K562 (cell line): Measurements from ENCODE around the gene IRS1. TPM values are rescaled to one million over a fixed set of nuclear protein-coding genes. Genes with fewer than 3 reads are reported as not detected.

Experiments
- ATAC-seq: fragments of 200-7000 bp; cut with Tn5 transposase; 3 replicates; pipeline ENCODE4 v1.9.1; 2020; ENCODE audit warnings: moderate library complexity
- BruUV-seq: library from RNA; stranded (reverse); fragments of 400-500 nt; replicated peaks from 2 replicates; lab custom pipeline; 2021; lab: Mats Ljungman, UMichigan
- CTCF ChIA-PET: fragments of 300-600 bp; formaldehyde crosslinking; extraction: SDS; loops from one replicate; lab custom pipeline; 2021; ENCODE audit warnings: low intra/inter-chr PET ratio; lab: Yijun Ruan, JAX
- POLR2A ChIA-PET: fragments of 300-600, 350-650 bp; sonication (Branson Sonifier 250); formaldehyde crosslinking; extraction: SDS; loops from one replicate; lab custom pipeline; 2021; ENCODE audit warnings: antibody characterized with exemption, inconsistent platforms; lab: Yijun Ruan, JAX
- DNase-seq, 4 experiments: peaks; one replicate each; pipeline versions ENCODE4 v3.0.0 to v3.0.0-alpha.2; 2011 to 2018; ENCODE audit warnings: low spot score in 3 of 4, mixed read lengths in 3 of 4; ENCODE audit errors: extremely low read depth in 1 of 4
- FAIRE-seq: peaks from 2 replicates; lab custom pipeline; 2011; peaks lifted over from hg19 to GRCh38; lab: Jason Lieb, UNC
- H2AFZ ChIP-seq: 2 replicates; pipeline ENCODE4 v1.6.0; 2011; ENCODE audit warnings: low read depth, low read length, control low read depth, inconsistent platforms
- H3K27ac ChIP-seq: fragments of 200-600 bp; 3 replicates; pipeline ENCODE4 v1.8.0; 2011; ENCODE audit warnings: low read depth, mild to moderate bottlenecking, control low read depth, inconsistent platforms, low read length, moderate library complexity, mixed read lengths; ENCODE audit errors: extremely low read depth
- H3K27me3 ChIP-seq, 2 experiments: fragments of 300-600 bp in 1 of 2; 2 replicates in 1 of 2; 3 replicates in 1 of 2; pipeline versions ENCODE4 v1.6.0 to v1.8.0; 2011; ENCODE audit warnings: inconsistent platforms in 2 of 2, low read length in 2 of 2, mild to moderate bottlenecking in 1 of 2, mixed read lengths in 1 of 2, moderate library complexity in 1 of 2; ENCODE audit not compliant: control insufficient read depth in 2 of 2, insufficient read depth in 2 of 2
- H3K36me3 ChIP-seq: fragments of 300-600 bp; 3 replicates; pipeline ENCODE4 v1.8.0; 2011; ENCODE audit warnings: mild to moderate bottlenecking, low read length, inconsistent platforms; ENCODE audit not compliant: control insufficient read depth, insufficient read depth
- H3K4me1 ChIP-seq, 2 experiments: fragments of 200-600 bp in 1 of 2; replicated peaks in 1 of 2; 2 replicates in 1 of 2; 3 replicates in 1 of 2; pipeline versions ENCODE4 v1.5.1 to v1.8.0; 2011; ENCODE audit warnings: inconsistent platforms in 2 of 2, low read length in 2 of 2, mild to moderate bottlenecking in 1 of 2, mixed read lengths in 1 of 2, moderate library complexity in 1 of 2; ENCODE audit not compliant: control insufficient read depth in 2 of 2, insufficient read depth in 2 of 2
- H3K4me2 ChIP-seq: 2 replicates; pipeline ENCODE4 v1.6.1; 2011; ENCODE audit warnings: low read length, control low read depth, inconsistent platforms, mixed read lengths; ENCODE audit not compliant: insufficient read depth
- H3K4me3 ChIP-seq: fragments of 200-600 bp; sonication (generic), shearing (Covaris generic); 2 replicates; pipeline ENCODE4 v1.5.1; 2016; ENCODE audit warnings: control low read depth, inconsistent platforms
- H3K79me2 ChIP-seq: fragments of 200-600 bp; 3 replicates; pipeline ENCODE4 v1.8.0; 2011; ENCODE audit warnings: low read length, inconsistent platforms; ENCODE audit not compliant: control insufficient read depth, insufficient read depth
- H3K9ac ChIP-seq, 2 experiments: 2 replicates each; pipeline versions ENCODE4 v1.6.0 to v1.6.1; 2011; ENCODE audit warnings: low read depth in 2 of 2, low read length in 2 of 2, control low read depth in 1 of 2, inconsistent platforms in 1 of 2, mild to moderate bottlenecking in 1 of 2, mixed read lengths in 1 of 2; ENCODE audit not compliant: insufficient read depth in 1 of 2
- H3K9me1 ChIP-seq: one replicate; pipeline ENCODE4 v1.6.0; 2011; ENCODE audit warnings: inconsistent platforms, mild to moderate bottlenecking, low read length, moderate library complexity; ENCODE audit not compliant: control insufficient read depth, insufficient read depth
- H3K9me3 ChIP-seq: replicated peaks from 2 replicates; pipeline ENCODE4 v1.5.1; 2011; ENCODE audit warnings: low read depth, low read length, inconsistent platforms; ENCODE audit not compliant: control insufficient read depth, insufficient read depth
- H4K20me1 ChIP-seq: replicated peaks from 2 replicates; pipeline ENCODE4 v1.6.1; 2011; ENCODE audit warnings: low read length, inconsistent platforms, mixed read lengths; ENCODE audit not compliant: control insufficient read depth, insufficient read depth
- RFX1 ChIP-seq: fragments of 450-650 bp; IDR thresholded peaks from 2 replicates; pipeline ENCODE4 v1.6.1; 2016; ENCODE audit warnings: mild to moderate bottlenecking, moderate library complexity
- RFX7 ChIP-seq: fragments of 250-450 bp; sonication (Bioruptor Pico); IDR thresholded peaks from 2 replicates; pipeline ENCODE4 v1.5.1; 2021; ENCODE audit warnings: mild to moderate bottlenecking
- TSHZ1 ChIP-seq: fragments of 250-450 bp; sonication (Bioruptor Pico); IDR thresholded peaks from 2 replicates; pipeline ENCODE4 v1.4.0; 2020; ENCODE audit warnings: mild to moderate bottlenecking, moderate library complexity
- ZKSCAN3 ChIP-seq: fragments of 250-450 bp; sonication (Bioruptor Pico); IDR thresholded peaks from 2 replicates; pipeline ENCODE4 v1.4.0; 2020
- WGBS: fragments of 100-300 bp; shearing (Covaris generic); methylation state at CpG from one replicate; pipeline ENCODE4 v1.1.6; 2016; ENCODE audit warnings: low coverage, mixed read lengths; ENCODE audit not compliant: insufficient coverage; ENCODE audit errors: missing lambda C conversion rate; 5-methylcytosine and 5-hydroxymethylcytosine counted together
- in situ Hi-C: fragments of 300-500 bp; cut with MboI; formaldehyde crosslinking; loops from 4 replicates; pipeline ENCODE4 v1.15.0; 2018; ENCODE audit warnings: inconsistent platforms, mixed read lengths
- intact Hi-C: fragments of 100-400 bp; cut with micrococcal nuclease; formaldehyde crosslinking; loops from 2 replicates; pipeline ENCODE4 v1.14.2; 2022
- polyA plus RNA-seq, 8 experiments: library from polyadenylated mRNA; depleted of rRNA in 4 of 8; stranded (reverse) in 5 of 8; unstranded in 3 of 8; fragments of >200 nt; fragmentation: Nextera tagmentation in 2 of 8; fragmentation: Illumina TruSeq in 1 of 8; extraction: Ambion mirVana in 2 of 8; extraction: Trizol in 1 of 8; gene quantifications; 2 replicates each; pipeline versions ENCODE4 v1.2.1 to v1.2.3, GENCODE V29; 2011 to 2014; ENCODE audit warnings: inconsistent platforms in 1 of 8, missing spikeins in 1 of 8
- total RNA-seq, 7 experiments: library from RNA; depleted of rRNA in 6 of 7; stranded (reverse); fragments of >200 nt in 6 of 7; fragmentation: Illumina TruSeq in 2 of 7; extraction: Trizol in 2 of 7; gene quantifications; 2 replicates each; pipeline versions ENCODE4 v1.2.1 to v1.2.3, GENCODE V29; 2011 to 2021; ENCODE audit warnings: low replicate concordance in 1 of 7

IRS1 gene
- total and polyA plus RNA-seq, 9 of the 15 experiments (the other 6 are each of a cell fraction or from before 2014, with no cell fraction given): under 0.01 to 0.31 (median 0.08) TPM; not detected in 1

DNA sequence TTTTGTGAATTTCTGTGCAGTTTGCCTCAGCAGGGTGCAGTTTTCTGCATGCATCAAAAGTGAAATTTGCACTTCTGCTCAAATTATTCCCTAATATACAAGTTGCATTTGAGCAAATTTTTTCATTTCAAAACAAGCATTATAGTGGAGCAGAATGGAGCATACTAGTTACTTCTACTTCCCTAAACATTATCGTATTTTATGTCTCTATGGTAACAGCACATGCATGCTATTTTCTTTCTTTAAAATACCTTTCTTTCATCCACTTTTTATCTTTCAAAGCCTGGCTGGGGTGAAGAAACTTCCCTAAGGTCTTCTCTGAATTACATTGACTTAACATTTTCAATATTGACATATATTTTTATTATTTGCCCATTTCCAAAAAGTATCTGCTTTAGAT is 47.5 kb upstream of the IRS1 start:
- Histone ChIP-seq H3K4me1 (peaks cover 3 to 7% of the 10 kb centered on the region in 2 experiments; a peak in 3 of 5 replicates), H3K36me3 (peaks cover 6% of the 10 kb centered on the region; the same call in 2 of the 3 replicates), H3K9me3 (no peaks in the 10 kb centered on the region), H3K79me2 (peaks cover 52% of the 10 kb centered on the region), H2AFZ (no peak overlapping the region), H3K9ac (no peak overlapping the region), H3K4me3 (no peak overlapping the region), H3K4me2 (no peak overlapping the region), H3K9me1 (no peaks in the 10 kb centered on the region), H4K20me1 (no peaks in the 10 kb centered on the region; the same call in 1 of the 2 replicates), H3K27me3 (no peaks in the 10 kb centered on the region), H3K27ac (no peak overlapping the region)
- WGBS: 64% methylated on average over 1 of the region's 1 CpG
- no peak for FAIRE-seq
- intact Hi-C loops (no loop called here), in situ Hi-C loops (no loop called here)
- ChIA-PET POLR2A (interaction anchor here (0.6 to 4.1 kb wide), 4 partner anchors 8 to 52 kb away, joined by 4 to 16 read pairs (median 7); partner anchors contain the start of gene RHBDD1), CTCF (no interaction called here)
- ATAC-seq: no peak
- no peak for DNase-seq
- TF ChIP-seq RFX7 (CRISPR knock-in tag) (no peak), ZKSCAN3 (CRISPR knock-in tag) (no peak), TSHZ1 (CRISPR knock-in tag) (no peak), RFX1 (peak; percentile 62)
- BruUV-seq: no TSS peak
